ENCODE measurements around the gene GALNT9.

The GALNT9 gene

DNA sequence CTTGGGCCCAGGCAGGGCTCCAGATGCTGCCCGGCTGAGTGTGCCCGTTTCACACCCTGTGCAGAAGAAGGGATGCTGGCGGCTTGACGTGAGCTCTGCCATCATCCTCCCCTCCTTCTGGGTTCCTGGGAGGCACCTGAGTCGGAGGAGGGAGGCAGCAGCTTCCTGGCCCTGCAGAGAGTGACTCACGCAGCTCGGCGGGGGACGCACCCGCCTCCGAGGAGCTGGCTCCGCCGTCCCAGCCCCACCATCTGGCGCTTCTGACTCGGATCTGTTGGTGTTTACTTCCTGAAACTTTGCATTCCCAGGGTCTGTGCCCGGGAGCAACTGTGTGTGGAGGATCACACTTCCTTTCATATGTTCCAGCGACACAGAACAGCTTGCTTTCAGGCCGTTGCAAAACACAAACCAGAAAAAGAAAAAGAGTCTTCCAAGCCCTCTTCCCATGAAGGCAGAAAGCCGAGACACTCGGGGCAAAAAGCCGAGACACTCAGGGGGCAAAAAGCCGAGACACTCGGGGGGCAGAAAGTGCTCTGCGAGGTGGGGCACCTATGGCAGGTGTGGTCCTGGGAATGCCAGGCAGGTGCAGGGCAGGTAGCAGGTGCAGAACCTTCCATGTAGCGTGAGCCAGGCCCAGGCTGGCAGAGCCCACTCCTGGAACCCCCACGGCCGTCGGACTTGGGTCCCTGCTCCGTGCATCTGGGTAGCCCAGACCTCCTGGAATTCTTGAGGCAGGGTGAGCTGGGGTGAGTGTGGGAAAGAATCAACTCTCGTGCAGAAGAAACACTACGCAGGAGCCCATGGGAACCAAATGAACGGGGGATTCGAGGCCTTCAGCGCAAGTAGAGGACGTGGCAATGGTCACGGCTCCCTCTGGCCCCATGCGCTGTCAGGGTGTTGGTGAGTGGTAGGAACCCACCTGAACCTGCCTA lies 27.6 kb upstream of the GALNT9 start:
- TF ChIP-seq BACH2 (CRISPR knock-in tag; IDR thresholded peaks at IDR 0.05; ENCODE audit: borderline replicate concordance) (no peak), GLIS3 (CRISPR knock-in tag; IDR thresholded peaks at IDR 0.05) (no peak), PPARA (CRISPR knock-in tag; IDR thresholded peaks at IDR 0.05; ENCODE audit: borderline replicate concordance) (no peak), ZFP3 (CRISPR knock-in tag; IDR thresholded peaks at IDR 0.05) (no peak), ESRRG (CRISPR knock-in tag; IDR thresholded peaks at IDR 0.05) (no peak), TOX (CRISPR knock-in tag; IDR thresholded peaks at IDR 0.05; ENCODE audit: borderline replicate concordance) (no peak), ARNTL (CRISPR knock-in tag; IDR thresholded peaks at IDR 0.05; ENCODE audit: borderline replicate concordance, low read depth) (no peak), ZC3H10 (CRISPR knock-in tag; IDR thresholded peaks at IDR 0.05) (no peak), ZNF565 (CRISPR knock-in tag; conservative IDR thresholded peaks at IDR 0.05; ENCODE audit: low read depth) (no peak), ISL1 (CRISPR knock-in tag; IDR thresholded peaks at IDR 0.05) (no peak), SNAI2 (CRISPR knock-in tag; IDR thresholded peaks at IDR 0.05) (no peak), PATZ1 (CRISPR knock-in tag; IDR thresholded peaks at IDR 0.05; ENCODE audit: borderline replicate concordance) (no peak), TSHZ2 (CRISPR knock-in tag; IDR thresholded peaks at IDR 0.05) (no peak), TCF4 (CRISPR knock-in tag; IDR thresholded peaks at IDR 0.05; ENCODE audit: borderline replicate concordance) (no peak), CSDC2 (CRISPR knock-in tag; IDR thresholded peaks at IDR 0.05) (no peak)
- TF ChIP-seq, protein P1, sequence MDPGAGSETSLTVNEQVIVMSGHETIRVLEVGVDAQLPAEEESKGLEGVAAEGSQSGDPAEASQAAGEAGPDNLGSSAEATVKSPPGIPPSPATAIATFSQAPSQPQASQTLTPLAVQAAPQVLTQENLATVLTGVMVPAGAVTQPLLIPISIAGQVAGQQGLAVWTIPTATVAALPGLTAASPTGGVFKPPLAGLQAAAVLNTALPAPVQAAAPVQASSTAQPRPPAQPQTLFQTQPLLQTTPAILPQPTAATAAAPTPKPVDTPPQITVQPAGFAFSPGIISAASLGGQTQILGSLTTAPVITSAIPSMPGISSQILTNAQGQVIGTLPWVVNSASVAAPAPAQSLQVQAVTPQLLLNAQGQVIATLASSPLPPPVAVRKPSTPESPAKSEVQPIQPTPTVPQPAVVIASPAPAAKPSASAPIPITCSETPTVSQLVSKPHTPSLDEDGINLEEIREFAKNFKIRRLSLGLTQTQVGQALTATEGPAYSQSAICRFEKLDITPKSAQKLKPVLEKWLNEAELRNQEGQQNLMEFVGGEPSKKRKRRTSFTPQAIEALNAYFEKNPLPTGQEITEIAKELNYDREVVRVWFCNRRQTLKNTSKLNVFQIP (CRISPR knock-in tag; IDR thresholded peaks at IDR 0.05; ENCODE audit: borderline replicate concordance, low read depth), result no peak
- TF ChIP-seq, protein P2, sequence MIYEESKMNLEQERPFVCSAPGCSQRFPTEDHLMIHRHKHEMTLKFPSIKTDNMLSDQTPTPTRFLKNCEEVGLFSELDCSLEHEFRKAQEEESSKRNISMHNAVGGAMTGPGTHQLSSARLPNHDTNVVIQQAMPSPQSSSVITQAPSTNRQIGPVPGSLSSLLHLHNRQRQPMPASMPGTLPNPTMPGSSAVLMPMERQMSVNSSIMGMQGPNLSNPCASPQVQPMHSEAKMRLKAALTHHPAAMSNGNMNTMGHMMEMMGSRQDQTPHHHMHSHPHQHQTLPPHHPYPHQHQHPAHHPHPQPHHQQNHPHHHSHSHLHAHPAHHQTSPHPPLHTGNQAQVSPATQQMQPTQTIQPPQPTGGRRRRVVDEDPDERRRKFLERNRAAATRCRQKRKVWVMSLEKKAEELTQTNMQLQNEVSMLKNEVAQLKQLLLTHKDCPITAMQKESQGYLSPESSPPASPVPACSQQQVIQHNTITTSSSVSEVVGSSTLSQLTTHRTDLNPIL (CRISPR knock-in tag; IDR thresholded peaks at IDR 0.05; ENCODE audit: low read depth), result no peak
- peak; percentile 75 for ATAC-seq

DNA sequence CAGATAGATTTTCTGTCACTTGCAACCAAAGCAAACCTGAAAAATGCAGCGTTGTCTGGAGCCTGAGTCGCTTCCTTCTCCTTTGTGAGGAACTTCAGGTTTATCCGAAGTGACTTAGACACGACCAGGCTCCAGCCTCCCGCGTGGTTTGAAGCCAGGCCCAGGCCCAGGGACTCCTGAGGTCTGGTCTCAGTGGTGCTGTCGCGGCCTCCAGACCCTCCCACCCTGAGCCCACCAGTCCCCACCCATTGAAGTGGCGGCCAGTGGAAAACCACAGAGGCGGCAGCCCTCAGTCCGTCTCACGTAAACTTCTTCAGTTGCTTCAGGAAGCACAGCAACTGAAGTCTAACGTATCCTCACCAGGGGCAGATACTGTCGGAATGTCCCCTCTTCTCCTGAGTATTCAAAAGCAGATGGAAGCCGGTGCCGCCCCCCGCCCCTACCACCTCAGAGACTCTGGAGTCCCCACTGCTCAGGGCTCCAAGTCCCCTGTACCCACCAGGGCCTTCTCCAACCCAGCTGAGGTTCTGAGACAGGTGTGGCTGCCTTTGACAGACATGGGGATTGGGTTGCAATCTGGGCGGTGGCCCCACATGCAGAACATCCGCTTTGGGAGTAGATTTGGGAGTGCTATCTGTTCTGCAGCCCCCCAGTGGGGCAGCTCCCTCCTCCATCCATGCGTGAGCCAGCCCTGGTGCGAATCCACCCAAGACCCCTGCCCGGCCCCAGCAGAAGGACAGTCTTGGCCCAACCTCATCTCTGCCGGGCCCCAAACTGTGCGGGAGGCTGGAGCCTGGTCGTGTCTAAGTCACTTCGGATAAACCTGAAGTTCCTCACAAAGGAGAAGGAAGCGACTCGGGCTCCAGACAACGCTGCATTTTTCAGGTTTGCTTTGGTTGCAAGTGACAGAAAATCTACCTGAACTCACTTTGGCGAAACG lies 26.6 kb upstream of the GALNT9 start:
- no peak for TF ChIP-seq ZFP3 (CRISPR knock-in tag; IDR thresholded peaks at IDR 0.05)
- TF ChIP-seq OSR1 (CRISPR knock-in tag; IDR thresholded peaks at IDR 0.05), result no peak
- no peak for TF ChIP-seq CSDC2 (CRISPR knock-in tag; IDR thresholded peaks at IDR 0.05)
- TF ChIP-seq, protein P2 (CRISPR knock-in tag; IDR thresholded peaks at IDR 0.05; ENCODE audit: low read depth), result no peak
- no peak for TF ChIP-seq ZNF565 (CRISPR knock-in tag; conservative IDR thresholded peaks at IDR 0.05; ENCODE audit: low read depth)
- no peak for TF ChIP-seq PATZ1 (CRISPR knock-in tag; IDR thresholded peaks at IDR 0.05; ENCODE audit: borderline replicate concordance)
- no peak for TF ChIP-seq ARNTL (CRISPR knock-in tag; IDR thresholded peaks at IDR 0.05; ENCODE audit: borderline replicate concordance, low read depth)
- no peak for TF ChIP-seq ISL1 (CRISPR knock-in tag; IDR thresholded peaks at IDR 0.05)
- no peak for TF ChIP-seq ZC3H10 (CRISPR knock-in tag; IDR thresholded peaks at IDR 0.05)
- no peak for TF ChIP-seq SNAI2 (CRISPR knock-in tag; IDR thresholded peaks at IDR 0.05)
- no peak for TF ChIP-seq ZFP30 (CRISPR knock-in tag; IDR thresholded peaks at IDR 0.05)
- TF ChIP-seq ZNF70 (CRISPR knock-in tag; IDR thresholded peaks at IDR 0.05), result no peak
- TF ChIP-seq, protein P1 (CRISPR knock-in tag; IDR thresholded peaks at IDR 0.05; ENCODE audit: borderline replicate concordance, low read depth), result no peak
- ATAC-seq, result no peak
